ENCODE measurements around the gene VWF.
A peak's percentile ranks its signal among the peaks of the same experiment; 100 is the strongest.
"Not testable (repeated sequence)": the region's sequence is repeated elsewhere in the genome, so short reads cannot be mapped to it uniquely, and the experiment has no call there.

VWF gene

GRCh38 chr12:6026998-6027397, 97.5 kb downstream of the VWF start:
- DNase-seq (ENCODE audit: low spot score): no peak
- Mint-ChIP-seq H3K9me3 (no peaks in the 10 kb centered on the region), H3K4me1 (ENCODE audit: low read depth) (no peaks in the 10 kb centered on the region), H3K4me3 (no peak overlapping the region), H3K36me3 (ENCODE audit: low read depth) (no peaks in the 10 kb centered on the region), H3K27me3 (ENCODE audit: low read depth) (peaks cover 2% of the 10 kb centered on the region), H3K27ac (no peak overlapping the region)

GRCh38 chr12:6025703-6026298, 98.7 kb downstream of the VWF start:
- not testable (repeated sequence) for H3K27ac Mint-ChIP-seq; H3K9me3 Mint-ChIP-seq; DNase-seq (ENCODE audit: low spot score); H3K27me3 Mint-ChIP-seq (ENCODE audit: low read depth); H3K36me3 Mint-ChIP-seq (ENCODE audit: low read depth); H3K4me1 Mint-ChIP-seq (ENCODE audit: low read depth); H3K4me3 Mint-ChIP-seq

- not testable (repeated sequence) for H3K27ac Mint-ChIP-seq; DNase-seq (ENCODE audit: low spot score); H3K27me3 Mint-ChIP-seq (ENCODE audit: low read depth); H3K36me3 Mint-ChIP-seq (ENCODE audit: low read depth); H3K4me3 Mint-ChIP-seq; H3K4me1 Mint-ChIP-seq (ENCODE audit: low read depth); H3K9me3 Mint-ChIP-seq
Observed at GRCh38 chr12:6024066-6024465, 100.4 kb downstream of the VWF start.

DNA sequence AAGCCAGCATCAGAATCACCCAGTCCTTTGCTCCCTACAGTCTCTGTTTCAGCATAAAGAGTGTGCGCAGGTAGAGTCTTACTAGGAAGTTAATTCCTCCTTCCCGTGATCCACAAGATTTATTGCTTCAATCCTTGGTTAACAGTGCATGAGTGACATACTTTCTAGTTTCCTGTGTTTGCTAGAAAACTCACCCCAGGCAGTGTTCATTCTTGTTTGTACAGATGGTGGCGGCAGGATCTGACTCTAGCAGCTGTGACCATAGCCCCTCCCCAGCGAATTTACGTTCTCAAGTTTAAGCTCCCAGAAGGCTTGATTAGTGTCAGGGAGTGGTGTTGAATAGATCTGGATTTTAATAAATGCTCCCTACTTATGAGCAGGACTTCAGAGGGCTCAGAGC, 103.5 kb downstream of the VWF start:
- DNase-seq (ENCODE audit: low spot score): no peak
- no peaks in the 10 kb centered on the region for H3K36me3 Mint-ChIP-seq (ENCODE audit: low read depth)

GRCh38 chr12:6020511-6020910, 104.0 kb downstream of the VWF start:
- H3K4me1 Mint-ChIP-seq (ENCODE audit: low read depth); H3K9me3 Mint-ChIP-seq; H3K36me3 Mint-ChIP-seq (ENCODE audit: low read depth): not testable (repeated sequence)

More for the DNA sequence above, 103.5 kb downstream of the VWF start:
- H3K27me3 Mint-ChIP-seq (ENCODE audit: low read depth): peaks cover 2% of the 10 kb centered on the region
- H3K9me3 Mint-ChIP-seq: no peaks in the 10 kb centered on the region
- no peaks in the 10 kb centered on the region for H3K4me1 Mint-ChIP-seq (ENCODE audit: low read depth)
- H3K27ac Mint-ChIP-seq: no peak overlapping the region
- no peak overlapping the region for H3K4me3 Mint-ChIP-seq

GRCh38 chr12:6019256-6019655, 105.2 kb downstream of the VWF start:
- not testable (repeated sequence) for H3K36me3 Mint-ChIP-seq (ENCODE audit: low read depth); DNase-seq (ENCODE audit: low spot score); H3K4me1 Mint-ChIP-seq (ENCODE audit: low read depth); H3K27ac Mint-ChIP-seq; H3K9me3 Mint-ChIP-seq; H3K4me3 Mint-ChIP-seq; H3K27me3 Mint-ChIP-seq (ENCODE audit: low read depth)

More at GRCh38 chr12:6020511-6020910, 104.0 kb downstream of the VWF start:
- not testable (repeated sequence) for DNase-seq (ENCODE audit: low spot score); H3K4me3 Mint-ChIP-seq; H3K27ac Mint-ChIP-seq; H3K27me3 Mint-ChIP-seq (ENCODE audit: low read depth)

DNA sequence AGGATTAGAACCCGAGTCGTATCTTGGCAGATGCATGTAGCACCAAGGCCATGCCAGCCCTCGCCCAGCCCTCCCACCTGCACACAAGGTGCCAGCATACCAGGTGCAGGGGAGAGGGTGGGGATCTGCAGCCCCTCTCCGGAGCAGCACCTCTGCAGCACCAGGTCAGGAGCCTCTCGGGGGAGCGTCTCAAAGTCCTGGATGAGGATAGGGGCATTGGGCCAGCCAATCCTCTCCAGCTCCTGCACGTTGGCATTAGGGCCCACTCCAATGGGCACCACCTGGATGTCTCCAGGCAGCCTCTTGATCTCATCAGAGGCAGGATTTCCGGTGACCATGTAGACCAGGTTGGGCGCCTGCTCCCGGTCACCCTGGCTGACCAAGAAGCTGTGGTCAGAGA, 106.2 kb downstream of the VWF start:
- Mint-ChIP-seq H3K36me3 (ENCODE audit: low read depth) (no peaks in the 10 kb centered on the region), H3K4me3 (no peak overlapping the region), H3K9me3 (no peaks in the 10 kb centered on the region), H3K4me1 (ENCODE audit: low read depth) (no peaks in the 10 kb centered on the region), H3K27ac (no peak overlapping the region), H3K27me3 (ENCODE audit: low read depth) (peaks cover 3% of the 10 kb centered on the region)
- DNase-seq (ENCODE audit: low spot score): no peak

DNA sequence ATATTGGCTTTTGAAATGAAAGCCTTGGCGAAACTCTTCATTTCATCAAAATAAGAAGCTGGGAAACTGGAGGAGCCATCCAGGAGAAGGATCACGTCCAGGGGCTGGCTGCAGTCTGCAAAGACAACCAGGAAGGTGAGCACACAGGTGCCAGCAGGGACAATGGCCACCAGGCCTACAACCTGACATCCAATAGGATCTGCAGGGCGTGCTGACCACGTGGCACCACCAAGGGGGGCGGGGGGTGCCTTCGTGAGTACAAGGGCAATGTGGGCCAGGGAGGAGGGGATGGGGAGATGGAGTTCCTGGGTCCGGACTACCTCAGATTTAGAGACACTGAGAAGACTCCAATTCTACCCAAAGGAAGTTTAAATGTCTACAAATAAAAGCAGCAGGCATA, 107.7 kb downstream of the VWF start:
- DNase-seq (ENCODE audit: low spot score): no peak
- no peaks in the 10 kb centered on the region for H3K4me1 Mint-ChIP-seq (ENCODE audit: low read depth)
- no peaks in the 10 kb centered on the region for H3K36me3 Mint-ChIP-seq (ENCODE audit: low read depth)
- no peaks in the 10 kb centered on the region for H3K9me3 Mint-ChIP-seq
- no peak overlapping the region for H3K27ac Mint-ChIP-seq
- H3K4me3 Mint-ChIP-seq: no peak overlapping the region
- H3K27me3 Mint-ChIP-seq (ENCODE audit: low read depth): peaks cover 2% of the 10 kb centered on the region

DNA sequence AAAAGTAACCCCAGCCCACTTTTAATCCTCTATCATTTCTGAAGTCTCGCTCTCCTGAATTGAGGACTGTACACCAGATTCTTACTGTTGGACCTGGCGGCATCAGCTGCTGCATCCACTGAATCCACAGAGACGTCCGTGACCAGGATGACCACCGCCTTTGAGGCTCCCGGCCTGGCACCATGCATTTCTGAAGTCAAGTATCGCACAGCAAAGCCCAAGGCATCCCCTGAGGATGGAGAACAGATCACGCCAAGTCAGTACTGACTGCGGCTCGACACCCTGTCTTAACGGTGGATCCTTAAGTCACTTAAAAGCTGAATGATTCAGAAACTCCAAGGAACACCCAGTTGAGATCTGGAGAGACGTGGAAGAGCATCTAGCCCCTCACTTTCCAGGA, 108.5 kb downstream of the VWF start:
- H3K9me3 Mint-ChIP-seq; H3K27ac Mint-ChIP-seq; H3K4me1 Mint-ChIP-seq (ENCODE audit: low read depth); H3K4me3 Mint-ChIP-seq; H3K36me3 Mint-ChIP-seq (ENCODE audit: low read depth); H3K27me3 Mint-ChIP-seq (ENCODE audit: low read depth); DNase-seq (ENCODE audit: low spot score): not testable (repeated sequence)

DNA sequence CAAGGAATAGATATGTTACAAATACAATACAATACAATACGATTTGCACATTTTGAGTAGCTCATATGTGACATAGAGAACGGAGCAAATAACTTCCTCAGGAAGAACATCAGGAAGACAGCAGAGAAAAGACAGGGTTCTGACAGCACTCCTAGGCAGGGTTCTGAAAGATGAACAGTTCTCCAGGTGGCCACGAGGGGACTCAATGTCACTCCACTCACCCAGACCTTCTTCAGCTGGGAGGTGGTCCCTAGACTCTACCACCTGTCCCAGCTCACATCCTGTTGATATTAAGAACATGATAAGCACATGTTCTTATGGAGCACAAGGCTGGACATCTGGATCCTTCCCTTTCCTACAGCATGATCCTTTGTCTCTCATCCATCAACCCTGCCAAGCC, 109.2 kb downstream of the VWF start:
- not testable (repeated sequence) for H3K4me3 Mint-ChIP-seq; H3K27me3 Mint-ChIP-seq (ENCODE audit: low read depth); H3K36me3 Mint-ChIP-seq (ENCODE audit: low read depth); H3K27ac Mint-ChIP-seq; H3K4me1 Mint-ChIP-seq (ENCODE audit: low read depth); DNase-seq (ENCODE audit: low spot score); H3K9me3 Mint-ChIP-seq

DNA sequence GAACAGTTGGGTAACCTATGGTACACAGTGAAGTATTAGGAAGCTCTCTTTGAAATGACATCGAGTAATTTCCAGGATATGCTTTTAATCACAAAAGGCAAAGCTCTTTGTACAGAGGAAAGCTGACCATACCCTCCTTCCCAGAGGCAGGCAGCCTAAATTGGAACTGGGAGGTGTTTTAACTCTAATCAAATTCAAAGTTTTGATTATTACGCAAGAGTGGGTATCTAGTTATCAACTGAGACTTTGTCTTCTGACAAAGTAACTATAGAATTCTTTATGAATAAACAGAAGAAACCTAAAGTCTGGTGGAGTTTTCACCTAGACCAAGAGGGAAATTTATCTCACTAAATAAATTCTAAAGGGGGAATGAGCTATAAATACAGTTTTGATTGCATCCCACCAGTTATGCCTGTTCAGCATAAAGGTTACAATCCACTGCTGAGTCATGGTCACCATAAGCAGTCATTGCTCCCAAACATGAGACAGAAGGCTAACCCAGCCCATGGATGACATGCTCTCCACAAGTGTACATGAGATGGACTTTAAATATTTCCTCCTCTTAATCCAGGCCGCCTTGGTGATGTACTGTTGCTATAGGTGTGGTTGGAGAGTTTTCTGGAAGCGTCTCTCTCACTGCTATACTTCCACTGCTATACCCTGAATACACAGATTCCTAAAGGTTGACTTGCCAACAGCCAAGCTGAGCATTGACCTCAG, 113.7 kb downstream of the VWF start:
- not testable (repeated sequence) for H3K36me3 Mint-ChIP-seq (ENCODE audit: low read depth); H3K4me3 Mint-ChIP-seq; H3K9me3 Mint-ChIP-seq; H3K4me1 Mint-ChIP-seq (ENCODE audit: low read depth); DNase-seq (ENCODE audit: low spot score); H3K27ac Mint-ChIP-seq
- H3K27me3 Mint-ChIP-seq (ENCODE audit: low read depth): peaks cover 16% of the 10 kb centered on the region

GRCh38 chr12:5997260-5997659, 127.2 kb downstream of the VWF start:
- no peaks in the 10 kb centered on the region for H3K36me3 Mint-ChIP-seq (ENCODE audit: low read depth)
- DNase-seq (ENCODE audit: low spot score): no peak
- H3K27ac Mint-ChIP-seq: no peak overlapping the region
- H3K4me3 Mint-ChIP-seq: no peak overlapping the region
- H3K4me1 Mint-ChIP-seq (ENCODE audit: low read depth): no peaks in the 10 kb centered on the region
- no peaks in the 10 kb centered on the region for H3K9me3 Mint-ChIP-seq
- peaks cover 17% of the 10 kb centered on the region for H3K27me3 Mint-ChIP-seq (ENCODE audit: low read depth)

- Mint-ChIP-seq H3K4me3 (no peak overlapping the region), H3K36me3 (ENCODE audit: low read depth) (no peaks in the 10 kb centered on the region), H3K9me3 (no peaks in the 10 kb centered on the region), H3K27me3 (ENCODE audit: low read depth) (peaks cover 15% of the 10 kb centered on the region), H3K4me1 (ENCODE audit: low read depth) (no peaks in the 10 kb centered on the region), H3K27ac (no peak overlapping the region)
- DNase-seq (ENCODE audit: low spot score): no peak
Observed at GRCh38 chr12:5996459-5996858, 128.0 kb downstream of the VWF start.

GRCh38 chr12:5989621-5990020, 134.8 kb downstream of the VWF start:
- no peak overlapping the region for H3K27ac Mint-ChIP-seq
- H3K4me1 Mint-ChIP-seq (ENCODE audit: low read depth): no peaks in the 10 kb centered on the region
- H3K27me3 Mint-ChIP-seq (ENCODE audit: low read depth): no peaks in the 10 kb centered on the region
- H3K4me3 Mint-ChIP-seq: no peak overlapping the region
- H3K36me3 Mint-ChIP-seq (ENCODE audit: low read depth): no peaks in the 10 kb centered on the region
- no peak for DNase-seq (ENCODE audit: low spot score)
- no peaks in the 10 kb centered on the region for H3K9me3 Mint-ChIP-seq

- H3K27me3 Mint-ChIP-seq (ENCODE audit: low read depth): no peaks in the 10 kb centered on the region
- H3K36me3 Mint-ChIP-seq (ENCODE audit: low read depth): no peaks in the 10 kb centered on the region
- DNase-seq (ENCODE audit: low spot score): peak; percentile 52
- no peaks in the 10 kb centered on the region for H3K9me3 Mint-ChIP-seq
- no peaks in the 10 kb centered on the region for H3K4me1 Mint-ChIP-seq (ENCODE audit: low read depth)
- H3K4me3 Mint-ChIP-seq: no peak overlapping the region
- no peak overlapping the region for H3K27ac Mint-ChIP-seq
Observed at GRCh38 chr12:5988659-5989116, 135.8 kb downstream of the VWF start.

Measured in T-helper 2 cell treated with Interferon-gamma antibody and Interleukin-4, amounts not matched to agents 5 μg/mL and 100 μg/mL, for 36 hours (primary cell).